ENCODE results near the gene DEPDC5.
"Not testable (repeated sequence)": the region's sequence is repeated elsewhere in the genome, so short reads cannot be mapped to it uniquely, and the experiment has no call there.

Gene DEPDC5

GRCh38 chr22:31753634-31754501 is at the start of gene DEPDC5:
TSS of gene DEPDC5 (plus strand) at chr22:31754019. CDS start at chr22:31754922, 903 bp downstream.
- peak; percentile 84 for DNase-seq

DNA sequence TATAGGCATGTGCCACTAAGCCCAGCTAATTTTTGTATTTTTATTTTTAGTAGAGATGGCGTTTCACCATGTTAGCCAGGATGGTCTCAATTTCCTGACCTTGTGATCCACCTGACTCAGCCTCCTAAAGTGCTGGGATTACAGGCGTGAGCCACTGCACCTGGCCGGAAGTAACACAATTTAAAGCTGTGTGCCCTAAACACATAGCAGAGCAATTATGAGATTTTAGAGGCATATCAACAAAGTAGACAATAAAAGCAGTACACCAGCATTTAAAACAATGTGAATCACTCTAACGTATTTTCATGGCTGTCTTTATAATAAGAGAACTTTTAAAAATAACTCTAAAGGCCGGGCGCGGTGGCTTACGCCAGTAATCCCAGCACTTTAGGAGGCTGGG is 46.3 kb upstream of the DEPDC5 start:
- no peak for DNase-seq

- DNase-seq: not testable (repeated sequence)
These were observed 42.6 kb upstream of the DEPDC5 start for GRCh38 chr22:31711226-31711625.

- DNase-seq: no peak
These were observed 38.6 kb upstream of the DEPDC5 start for GRCh38 chr22:31715147-31715778.

- no peak for DNase-seq
These were observed 33.9 kb upstream of the DEPDC5 start for GRCh38 chr22:31719850-31720471.

- no peak for DNase-seq
These were observed 30.1 kb upstream of the DEPDC5 start for GRCh38 chr22:31723723-31724122.

- DNase-seq: no peak
These were observed 27.1 kb upstream of the DEPDC5 start for GRCh38 chr22:31726692-31727091.

GRCh38 chr22:31728857-31729256 is 25.0 kb upstream of the DEPDC5 start:
- DNase-seq: no peak

GRCh38 chr22:31730344-31730711 is 23.5 kb upstream of the DEPDC5 start:
- no peak for DNase-seq

DNA sequence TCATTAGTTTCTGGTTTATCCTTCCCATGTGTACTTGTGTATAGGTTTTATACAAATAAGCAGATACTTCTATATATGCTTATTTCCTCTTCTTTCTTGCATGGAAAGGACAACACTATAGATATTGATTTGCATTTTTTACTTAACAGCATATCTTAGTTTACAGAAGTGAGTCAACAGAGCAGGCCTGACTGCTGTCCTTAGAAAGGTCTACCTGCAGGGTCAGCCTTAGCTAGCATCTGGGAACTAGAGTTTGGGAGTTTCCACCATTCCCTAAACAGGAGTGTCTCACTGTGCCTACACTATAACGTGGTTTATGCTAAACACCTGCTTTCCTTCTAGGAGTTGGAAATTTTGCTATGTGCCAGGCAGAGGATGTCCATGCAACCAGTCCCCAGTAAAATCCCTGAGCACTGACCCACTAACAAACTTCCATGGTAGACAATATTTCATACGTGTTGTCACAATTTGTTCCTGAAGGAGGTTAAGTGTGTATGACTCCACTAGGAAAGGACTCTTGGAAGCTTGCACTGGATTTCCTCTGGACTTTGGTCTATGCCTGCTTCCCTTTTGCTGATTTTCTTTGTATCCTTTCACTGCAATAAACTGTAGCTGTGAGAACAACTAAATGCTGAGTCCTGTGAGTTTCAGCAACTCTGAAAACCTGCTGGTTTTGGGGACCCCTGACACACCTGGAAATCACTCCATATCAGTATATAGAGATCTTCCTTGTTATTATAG is 21.6 kb upstream of the DEPDC5 start:
- DNase-seq: no peak

DNA sequence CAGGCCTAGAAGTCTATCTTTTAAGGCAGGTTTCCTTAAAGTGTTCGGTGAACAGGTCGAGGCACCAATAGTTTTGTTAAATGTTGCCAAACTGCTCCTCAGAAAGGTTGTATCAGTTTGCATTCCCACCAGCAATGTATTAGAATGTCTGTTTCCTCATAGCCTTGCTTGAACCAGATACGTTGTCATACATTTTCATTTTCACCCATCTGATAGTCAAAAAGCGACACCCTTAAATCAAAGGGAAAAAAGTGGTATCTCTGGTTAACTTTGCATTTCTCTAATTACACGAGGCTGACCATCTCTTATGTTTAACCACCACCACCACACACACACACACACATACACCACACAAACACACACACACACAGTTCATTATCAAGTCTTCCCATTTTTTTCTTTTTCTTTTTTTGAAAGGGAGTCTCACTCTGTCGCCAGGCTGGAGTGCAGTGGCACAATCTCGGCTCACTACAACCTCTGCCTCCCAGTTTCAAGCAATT is 20.2 kb upstream of the DEPDC5 start:
- no peak for DNase-seq

DNA sequence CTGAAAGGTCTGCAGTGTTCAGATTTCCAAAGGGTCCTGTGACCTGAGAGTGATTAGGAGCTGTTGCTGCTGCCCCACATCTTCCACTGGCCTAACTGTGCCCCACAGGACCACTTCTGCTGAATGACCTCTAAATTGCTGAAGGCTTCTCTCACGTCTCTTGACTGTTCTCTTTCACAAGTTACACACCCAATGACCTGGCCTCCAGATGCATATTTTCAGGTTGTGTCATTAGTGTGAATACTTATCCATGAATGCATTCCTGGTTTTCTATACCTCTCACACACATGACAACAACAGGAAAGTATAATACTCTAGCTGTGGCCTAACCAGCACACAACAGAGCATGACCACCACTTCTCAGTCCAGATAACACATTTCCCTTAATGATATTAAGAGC is 19.3 kb upstream of the DEPDC5 start:
- no peak for DNase-seq

DNA sequence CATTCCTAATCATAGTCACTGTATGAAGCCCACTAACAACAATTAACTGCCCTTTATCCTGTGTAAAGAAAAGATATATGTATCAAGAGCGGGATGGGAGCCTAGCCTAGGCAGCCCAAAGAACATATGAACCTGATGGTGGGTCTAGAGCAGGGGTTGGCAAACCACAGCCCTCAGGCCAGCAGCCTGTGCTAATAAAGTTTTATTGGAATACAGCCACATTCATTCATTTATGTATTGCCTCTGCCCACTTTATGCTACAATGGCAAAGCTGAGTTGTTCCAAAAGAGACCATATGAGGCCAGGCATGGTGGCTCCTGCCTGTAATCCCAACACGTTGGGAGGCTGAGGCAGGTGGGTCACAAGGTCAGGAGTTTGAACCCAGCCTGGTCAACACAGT is 17.4 kb upstream of the DEPDC5 start:
- no peak for DNase-seq

DNA sequence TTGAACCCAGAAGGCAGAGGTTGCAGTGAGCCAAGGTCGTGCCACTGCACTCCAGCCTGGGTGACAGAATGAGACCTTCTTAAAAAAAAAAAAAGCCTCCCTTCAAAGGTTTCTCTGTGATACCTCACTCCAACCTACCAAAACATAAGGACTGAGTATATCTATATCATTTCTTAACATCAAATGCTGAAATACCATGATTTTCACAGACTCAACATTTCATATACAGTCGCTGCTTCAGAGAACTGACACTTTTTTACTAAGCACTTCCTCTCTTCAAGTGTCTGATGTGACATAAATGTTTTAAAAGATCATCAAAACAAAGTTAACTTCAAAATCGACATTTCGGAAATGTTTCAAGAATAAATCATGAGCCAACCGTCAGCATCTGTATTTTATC is 15.9 kb upstream of the DEPDC5 start:
- DNase-seq: no peak

- no peak for DNase-seq
These were observed 15.3 kb upstream of the DEPDC5 start for GRCh38 chr22:31738566-31738965.

DNA sequence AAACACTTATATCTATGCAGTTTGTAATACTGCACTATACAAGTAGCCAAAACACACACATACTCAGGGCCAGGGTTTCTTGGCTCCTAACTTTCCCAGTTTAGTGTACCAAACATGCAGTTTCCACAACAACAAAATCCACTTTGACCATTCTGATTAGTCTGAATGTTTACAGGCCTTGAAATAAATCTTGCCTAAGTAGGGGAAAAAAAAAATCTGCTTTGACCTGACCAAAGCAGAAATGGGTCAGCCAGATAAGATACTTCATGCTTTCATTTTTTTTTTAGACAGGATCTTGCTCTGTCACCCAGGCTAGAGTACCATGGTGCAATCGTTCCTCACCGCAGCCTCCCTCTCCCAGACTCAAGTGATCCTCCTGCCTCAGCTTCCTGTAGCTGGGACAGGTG is 14.0 kb upstream of the DEPDC5 start:
- no peak for DNase-seq

- DNase-seq: not testable (repeated sequence)
These were observed 13.5 kb upstream of the DEPDC5 start for GRCh38 chr22:31740314-31740713.

GRCh38 chr22:31742115-31742514 is 11.7 kb upstream of the DEPDC5 start:
- no peak for DNase-seq

- DNase-seq: no peak
These were observed 11.1 kb upstream of the DEPDC5 start for GRCh38 chr22:31742682-31743081.

DNA sequence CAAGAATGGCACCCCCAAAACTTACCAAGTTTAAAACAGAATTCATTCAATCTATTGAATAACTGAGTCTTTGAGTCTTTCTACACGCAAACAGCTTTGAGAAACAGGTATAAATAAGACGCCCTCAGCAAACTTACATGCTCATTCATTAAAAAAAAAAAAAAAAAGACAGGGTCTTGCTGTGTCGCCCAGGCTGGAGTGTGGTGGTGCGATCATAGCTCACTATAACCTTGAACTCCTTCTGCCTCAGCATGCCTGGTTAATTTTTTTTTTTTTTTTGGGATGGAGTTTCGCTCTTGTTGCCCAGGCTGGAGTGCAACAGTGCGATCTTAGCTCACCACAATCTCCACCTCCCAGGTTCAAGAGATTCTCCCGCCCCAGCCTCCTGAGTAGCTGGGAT is 9.9 kb upstream of the DEPDC5 start:
- no peak for DNase-seq

- DNase-seq: no peak
These were observed 6.4 kb upstream of the DEPDC5 start for GRCh38 chr22:31747441-31747840.

DNA sequence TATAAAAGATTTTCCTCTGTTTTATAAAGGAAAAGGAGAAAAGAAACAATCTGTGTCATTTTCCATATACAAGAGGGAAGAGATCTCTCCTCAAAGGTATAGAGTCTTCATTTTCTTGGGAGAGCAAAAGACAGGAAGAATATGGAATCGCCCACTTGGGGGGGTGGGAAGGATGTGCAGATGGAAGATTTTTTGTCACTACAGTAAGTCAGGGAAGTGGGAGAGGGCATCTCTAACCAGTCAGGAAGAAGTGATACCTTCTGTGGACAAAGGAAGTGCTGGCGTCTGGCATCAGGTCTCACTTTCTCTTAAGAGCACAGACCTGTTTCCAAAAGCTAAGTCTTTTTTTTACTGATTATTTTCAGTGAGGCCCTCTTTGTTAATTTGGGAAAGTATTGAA is 5.3 kb upstream of the DEPDC5 start:
- DNase-seq: no peak
